Activated B cell treated with CpG ODN at 0.5 μM for 24 hours (primary cell): ENCODE measurements around the gene AOC2. TPM values are rescaled to one million over a fixed set of nuclear protein-coding genes. Genes with fewer than 3 reads are reported as not detected.

Source experiments
- ATAC-seq: fragments of 200-7000 bp; cut with Tn5 transposase; one replicate; pipeline ENCODE4 v1.10.0; 2021; ENCODE audit warnings: low read depth, mild to moderate bottlenecking, moderate library complexity
- CTCF ChIA-PET: fragments of 350-600 bp; sonication (Branson Sonifier 250); formaldehyde crosslinking; loops from one replicate; lab custom pipeline; 2021; ENCODE audit warnings: antibody characterized with exemption; lab: Charles Lee
- POLR2A ChIA-PET: fragments of 350-600 bp; sonication (Branson Sonifier 250); formaldehyde crosslinking; loops from one replicate; lab custom pipeline; 2021; ENCODE audit warnings: antibody characterized with exemption; lab: Charles Lee
- DNase-seq: peaks from one replicate; pipeline ENCODE4 v3.0.0; 2022
- H3K27ac Mint-ChIP-seq: one replicate; pipeline ENCODE4 v1.8.0; 2020; ENCODE audit warnings: mixed read lengths
- H3K27me3 Mint-ChIP-seq: one replicate; pipeline ENCODE4 v1.8.0; 2021; ENCODE audit warnings: mixed read lengths
- H3K36me3 Mint-ChIP-seq: one replicate; pipeline ENCODE4 v1.8.0; 2021; ENCODE audit warnings: low read depth, mixed read lengths
- H3K4me1 Mint-ChIP-seq: one replicate; pipeline ENCODE4 v1.8.0; 2021; ENCODE audit warnings: mixed read lengths
- H3K4me3 Mint-ChIP-seq: one replicate; pipeline ENCODE4 v1.8.0; 2020; ENCODE audit warnings: mild to moderate bottlenecking, mixed read lengths
- H3K9me3 Mint-ChIP-seq: one replicate; pipeline ENCODE4 v1.8.0; 2020; ENCODE audit warnings: mixed read lengths
- CTCF ChIP-seq: fragments of 200-600 bp; IDR thresholded peaks from one replicate; pipeline ENCODE4 v1.8.0; 2022; ENCODE audit warnings: antibody characterized with exemption, mild to moderate bottlenecking
- intact Hi-C: fragments of 100-400 bp; cut with micrococcal nuclease; formaldehyde crosslinking; loops from one replicate; pipeline ENCODE4 v1.15.1; 2024
- total RNA-seq: library from RNA; stranded (reverse); gene quantifications from 2 replicates; pipeline ENCODE4 v1.2.3, GENCODE V29; 2022

AOC2 gene
- total RNA-seq, 1 donor from 2014 or later = 3.9 TPM

- POLR2A ChIA-PET = interaction anchor here (0.5 to 6.8 kb wide), 15 partner anchors 10 to 536 kb away, joined by 4 to 115 read pairs (median 8); partner anchors contain the start of genes BECN1, PSMC3IP, RPL27 and VPS25
These were observed 12.0 kb upstream of the AOC2 start for GRCh38 chr17:42832213-42832933.

GRCh38 chr17:42832934-42833766 is 11.2 kb upstream of the AOC2 start, which contains the start of gene PSME3:
PSME3 (plus strand) TSS chr17:42833397; CDS start chr17:42833632, 235 bp downstream.
- TF ChIP-seq CTCF = no peak
- intact Hi-C loops = loop anchor here (1.0 to 5.0 kb wide), 6 partner anchors 9 to 649 kb away; partner anchors contain the start of genes BECN1, DHX8, NBR1 and PTGES3L
- peak; percentile 91 for ATAC-seq
- H3K27ac Mint-ChIP-seq = peak within 1 kb of the TSS; percentile 99
- no peaks in the 10 kb centered on the region for H3K27me3 Mint-ChIP-seq
- ChIA-PET CTCF (interaction anchor here (1.3 to 4.1 kb wide), 5 partner anchors 9 to 255 kb away, joined by 4 to 27 read pairs (median 10); partner anchors contain the start of genes BECN1, PSMC3IP and RPL27), POLR2A (interaction anchor here (0.5 to 6.8 kb wide), 29 partner anchors 10 to 566 kb away, joined by 3 to 115 read pairs (median 5); partner anchors contain the start of genes ARL4D, BECN1, CNTD1 and COA3)
- H3K4me3 Mint-ChIP-seq = peak within 1 kb of the TSS; percentile 97
- DNase-seq = peak; percentile 84
- peaks cover 24% of the 10 kb centered on the region for H3K4me1 Mint-ChIP-seq
- no peaks in the 10 kb centered on the region for H3K9me3 Mint-ChIP-seq
- H3K36me3 Mint-ChIP-seq = peaks cover 44% of the 10 kb centered on the region

More at GRCh38 chr17:42832213-42832933, 12.0 kb upstream of the AOC2 start:
- Mint-ChIP-seq H3K36me3 (peaks cover 36% of the 10 kb centered on the region), H3K9me3 (no peaks in the 10 kb centered on the region), H3K4me3 (peak overlapping the region; percentile 97), H3K4me1 (peaks cover 22% of the 10 kb centered on the region), H3K27me3 (peaks cover 4% of the 10 kb centered on the region), H3K27ac (peak overlapping the region; percentile 99)
- intact Hi-C loops = loop anchor here (2.0 to 5.0 kb wide), 3 partner anchors 150 to 650 kb away; partner anchors contain the start of genes DHX8, NBR1, PTGES3L and RUNDC1
- CTCF ChIA-PET = interaction anchor here (1.3 to 4.1 kb wide), 5 partner anchors 8 to 254 kb away, joined by 4 to 27 read pairs (median 10); partner anchors contain the start of genes BECN1, PSMC3IP and RPL27
- ATAC-seq (peak; percentile 7), DNase-seq (no peak)
- no peak for TF ChIP-seq CTCF

- DNase-seq (no peak), ATAC-seq (no peak)
- ChIA-PET CTCF (interaction anchor here (1.3 to 4.1 kb wide), 4 partner anchors 10 to 256 kb away, joined by 4 to 27 read pairs (median 14); partner anchors contain the start of genes BECN1, PSMC3IP and RPL27), POLR2A (interaction anchor here (0.6 to 6.8 kb wide), 25 partner anchors 9 to 565 kb away, joined by 3 to 115 read pairs (median 5); partner anchors contain the start of genes ARL4D, BECN1, CNTD1 and COA3)
- peaks cover 24% of the 10 kb centered on the region for H3K4me1 Mint-ChIP-seq
- H3K4me3 Mint-ChIP-seq = peak overlapping the region; percentile 97
- peak overlapping the region; percentile 99 for H3K27ac Mint-ChIP-seq
- intact Hi-C loops = loop anchor here (1.0 to 5.0 kb wide), 6 partner anchors 10 to 648 kb away; partner anchors contain the start of genes BECN1, DHX8, NBR1 and PTGES3L
- TF ChIP-seq CTCF = no peak
- H3K27me3 Mint-ChIP-seq = no peaks in the 10 kb centered on the region
- peaks cover 51% of the 10 kb centered on the region for H3K36me3 Mint-ChIP-seq
- H3K9me3 Mint-ChIP-seq = no peaks in the 10 kb centered on the region
These were observed 10.5 kb upstream of the AOC2 start for GRCh38 chr17:42833767-42834422.

- Mint-ChIP-seq H3K27ac (no peak overlapping the region), H3K36me3 (peaks cover 66% of the 10 kb centered on the region), H3K4me1 (peaks cover 24% of the 10 kb centered on the region), H3K9me3 (no peaks in the 10 kb centered on the region), H3K4me3 (no peak overlapping the region), H3K27me3 (no peaks in the 10 kb centered on the region)
- CTCF ChIA-PET = interaction anchor here (1.6 to 4.1 kb wide), 2 partner anchors 12 to 16 kb away, joined by 5 to 27 read pairs; partner anchors contain the start of gene BECN1
- TF ChIP-seq CTCF = no peak
- intact Hi-C loops = no loop called here
- no peak for ATAC-seq
- POLR2A ChIA-PET = interaction anchor here (0.6 to 6.8 kb wide), 3 partner anchors 15 to 894 kb away, joined by 4 to 115 read pairs (median 6); partner anchors contain the start of genes BECN1 and RPL27
- DNase-seq = no peak
These were observed 8.6 kb upstream of the AOC2 start for GRCh38 chr17:42835732-42836131.
